ENCODE results near the gene ADORA3.

DNA sequence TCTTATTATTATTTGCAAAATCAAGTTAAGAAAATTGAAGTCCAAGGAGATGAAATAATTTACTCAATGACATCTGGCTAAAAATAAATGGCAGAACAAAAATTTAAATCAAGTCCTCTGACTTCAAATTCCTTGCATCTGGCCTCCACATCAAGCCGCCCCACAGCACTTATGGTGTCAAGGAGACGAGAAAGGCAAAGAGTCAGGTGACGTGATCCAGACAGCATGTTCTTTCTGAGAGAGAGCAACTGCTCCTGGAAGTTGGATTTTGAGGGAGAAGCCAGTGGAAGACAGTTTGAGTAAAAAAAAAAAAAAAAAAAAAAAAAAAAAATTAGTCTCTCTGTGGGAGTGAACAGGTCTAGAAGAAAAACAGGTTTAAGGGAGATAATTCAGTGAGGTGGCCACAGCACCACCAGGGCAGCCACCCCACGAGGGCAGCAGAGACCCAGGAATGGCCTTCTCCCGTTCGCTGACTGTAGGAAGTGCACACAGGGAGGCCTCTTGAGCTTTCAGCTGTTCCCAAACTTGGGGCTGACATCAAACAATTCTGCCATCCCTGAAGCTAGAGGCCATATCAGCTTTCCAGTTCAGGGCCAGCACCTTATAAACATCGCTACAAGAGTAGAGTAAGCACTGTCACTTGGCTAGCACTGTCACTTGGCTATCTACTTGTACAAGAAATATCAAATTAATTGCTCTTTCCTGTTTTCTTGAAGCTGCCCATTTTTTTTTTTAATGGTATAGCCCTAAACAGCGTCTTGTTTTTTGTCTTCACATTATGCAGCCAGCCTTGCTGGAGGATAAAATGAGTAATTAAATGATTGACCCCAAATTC lies 21.8 kb downstream of the ADORA3 start:
- TF ChIP-seq, protein P1, sequence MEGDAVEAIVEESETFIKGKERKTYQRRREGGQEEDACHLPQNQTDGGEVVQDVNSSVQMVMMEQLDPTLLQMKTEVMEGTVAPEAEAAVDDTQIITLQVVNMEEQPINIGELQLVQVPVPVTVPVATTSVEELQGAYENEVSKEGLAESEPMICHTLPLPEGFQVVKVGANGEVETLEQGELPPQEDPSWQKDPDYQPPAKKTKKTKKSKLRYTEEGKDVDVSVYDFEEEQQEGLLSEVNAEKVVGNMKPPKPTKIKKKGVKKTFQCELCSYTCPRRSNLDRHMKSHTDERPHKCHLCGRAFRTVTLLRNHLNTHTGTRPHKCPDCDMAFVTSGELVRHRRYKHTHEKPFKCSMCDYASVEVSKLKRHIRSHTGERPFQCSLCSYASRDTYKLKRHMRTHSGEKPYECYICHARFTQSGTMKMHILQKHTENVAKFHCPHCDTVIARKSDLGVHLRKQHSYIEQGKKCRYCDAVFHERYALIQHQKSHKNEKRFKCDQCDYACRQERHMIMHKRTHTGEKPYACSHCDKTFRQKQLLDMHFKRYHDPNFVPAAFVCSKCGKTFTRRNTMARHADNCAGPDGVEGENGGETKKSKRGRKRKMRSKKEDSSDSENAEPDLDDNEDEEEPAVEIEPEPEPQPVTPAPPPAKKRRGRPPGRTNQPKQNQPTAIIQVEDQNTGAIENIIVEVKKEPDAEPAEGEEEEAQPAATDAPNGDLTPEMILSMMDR (conservative IDR thresholded peaks at IDR 0.05 in 1 of 2, IDR thresholded peaks at IDR 0.05 in 1 of 2; ENCODE audit: low read depth in 1 of 2, low read length in 2 of 2) = peak; percentile 82 to 84
- no peak for TF ChIP-seq EZH2 (IDR thresholded peaks at IDR 0.05; ENCODE audit: low read length, missing control alignments)
